NCI-H345 treated with DMSO at 0.1 percent for 48 hours (cell line): ENCODE results near the gene POM121.
A peak's percentile ranks its signal among the peaks of the same experiment; 100 is the strongest.
"Not testable (repeated sequence)": the region's sequence is repeated elsewhere in the genome, so short reads cannot be mapped to it uniquely, and the experiment has no call there.

Source experiments
- DNase-seq: peaks from one replicate; lab custom pipeline; 2025; ENCODE audit not compliant: unreplicated experiment; lab: John Stamatoyannopoulos, UW

The POM121 gene

GRCh38 chr7:72924733-72925545 is at the start of gene POM121:
Gene POM121, plus strand, starts transcription at chr7:72925095. Its CDS starts 27 bp downstream, at chr7:72925122.
- peak; percentile 42 for DNase-seq

- DNase-seq = peak; percentile 36
Observed at GRCh38 chr7:72879079-72879736, 45.7 kb upstream of the POM121 start.

DNA sequence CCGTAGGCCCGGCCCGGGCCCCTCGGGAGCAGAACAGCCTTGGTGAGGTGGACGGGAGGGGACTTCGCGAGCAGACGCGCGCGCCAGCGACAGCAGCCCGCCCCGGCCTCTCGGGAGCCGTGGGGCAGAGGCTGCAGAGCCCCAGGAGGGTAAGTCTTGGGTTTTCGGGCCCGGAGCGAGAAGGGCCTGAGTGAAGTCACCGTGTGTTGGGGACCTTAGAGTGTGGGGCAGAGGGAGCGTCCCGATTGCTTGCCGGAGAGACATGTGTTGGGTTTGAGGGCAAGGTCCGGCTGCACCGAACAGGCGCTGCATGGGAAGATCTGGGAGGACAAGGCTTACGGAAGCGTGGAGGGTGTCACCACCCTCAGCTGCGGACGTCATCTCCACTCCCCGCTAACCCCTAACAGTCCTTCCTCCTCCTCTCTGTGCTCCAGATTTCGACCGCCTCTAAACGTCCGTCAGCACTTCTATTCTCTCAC is 45.1 kb upstream of the POM121 start:
- not testable (repeated sequence) for DNase-seq

- DNase-seq = not testable (repeated sequence)
Observed at GRCh38 chr7:72891750-72892149, 33.1 kb upstream of the POM121 start.

DNA sequence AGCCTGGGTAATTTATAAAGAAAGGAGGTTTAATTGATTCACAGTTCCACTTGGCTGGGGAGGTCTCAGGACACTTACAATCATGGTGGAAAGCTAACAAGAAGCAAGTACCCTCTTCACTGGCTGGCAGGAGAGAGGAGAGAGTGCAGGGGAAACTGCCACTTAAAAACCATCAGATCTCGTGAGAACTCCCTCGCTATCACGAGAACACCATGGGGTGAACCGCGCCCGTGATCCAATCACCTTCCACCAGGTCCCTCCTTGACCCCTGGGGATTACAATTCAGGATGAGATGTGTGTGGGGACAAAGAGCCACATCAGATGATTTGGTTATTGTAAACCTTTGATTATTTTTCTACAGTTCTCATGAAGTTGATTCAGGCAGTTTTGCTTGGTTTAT is 20.2 kb upstream of the POM121 start:
- not testable (repeated sequence) for DNase-seq

DNA sequence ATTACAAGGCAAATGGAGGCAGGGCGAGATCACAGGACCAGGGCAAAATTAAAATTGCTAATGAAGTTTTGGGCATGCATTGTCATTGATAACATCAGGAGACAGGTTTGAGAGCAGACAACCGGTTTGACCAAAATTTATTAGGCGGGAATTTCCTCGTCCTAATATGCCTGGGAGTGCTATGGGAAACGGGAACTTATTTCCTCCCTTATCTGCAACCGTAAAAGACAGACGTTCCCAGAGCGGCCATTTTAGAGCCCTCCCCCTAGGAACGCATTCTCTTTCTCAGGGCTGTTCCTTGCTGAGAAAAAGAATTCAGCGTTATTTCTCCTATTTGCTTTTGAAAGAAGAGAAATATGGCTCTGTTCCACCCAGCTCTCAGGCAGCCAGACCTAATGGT is 16.5 kb upstream of the POM121 start:
- not testable (repeated sequence) for DNase-seq

- DNase-seq = not testable (repeated sequence)
Observed at GRCh38 chr7:72911395-72911794, 13.5 kb upstream of the POM121 start.

- not testable (repeated sequence) for DNase-seq
Observed at GRCh38 chr7:72913750-72914149, 11.1 kb upstream of the POM121 start.

- peak; percentile 2 for DNase-seq
Observed at GRCh38 chr7:72914756-72915525, 10.0 kb upstream of the POM121 start.

DNA sequence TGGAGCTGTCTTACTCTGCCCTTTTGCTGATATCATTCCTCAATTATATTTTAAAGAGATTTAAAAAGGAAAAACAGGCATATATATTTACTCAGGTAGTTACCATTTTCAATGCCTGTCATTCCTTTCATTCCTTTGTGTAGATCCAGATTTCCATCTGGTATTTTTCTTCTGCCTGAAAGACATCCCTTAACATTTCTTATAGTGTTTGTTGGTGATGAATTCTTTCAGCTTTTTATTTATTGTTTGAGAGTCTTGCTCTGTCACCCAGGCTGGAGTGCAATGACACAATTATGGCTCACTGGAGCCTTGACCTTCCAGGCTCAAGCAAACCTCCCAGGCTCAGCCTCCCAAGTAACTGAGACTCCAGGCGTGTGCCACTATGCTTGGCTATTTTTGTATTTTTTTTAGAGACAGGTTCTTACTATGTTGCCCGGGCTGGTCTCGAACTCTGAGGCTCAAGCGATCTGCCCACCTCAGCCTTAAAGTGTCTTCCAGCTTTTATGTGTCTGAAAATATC is 5.6 kb upstream of the POM121 start:
- DNase-seq = no peak

- no peak for DNase-seq
Observed at GRCh38 chr7:72924386-72924732, 536 bp upstream of the POM121 start.

DNA sequence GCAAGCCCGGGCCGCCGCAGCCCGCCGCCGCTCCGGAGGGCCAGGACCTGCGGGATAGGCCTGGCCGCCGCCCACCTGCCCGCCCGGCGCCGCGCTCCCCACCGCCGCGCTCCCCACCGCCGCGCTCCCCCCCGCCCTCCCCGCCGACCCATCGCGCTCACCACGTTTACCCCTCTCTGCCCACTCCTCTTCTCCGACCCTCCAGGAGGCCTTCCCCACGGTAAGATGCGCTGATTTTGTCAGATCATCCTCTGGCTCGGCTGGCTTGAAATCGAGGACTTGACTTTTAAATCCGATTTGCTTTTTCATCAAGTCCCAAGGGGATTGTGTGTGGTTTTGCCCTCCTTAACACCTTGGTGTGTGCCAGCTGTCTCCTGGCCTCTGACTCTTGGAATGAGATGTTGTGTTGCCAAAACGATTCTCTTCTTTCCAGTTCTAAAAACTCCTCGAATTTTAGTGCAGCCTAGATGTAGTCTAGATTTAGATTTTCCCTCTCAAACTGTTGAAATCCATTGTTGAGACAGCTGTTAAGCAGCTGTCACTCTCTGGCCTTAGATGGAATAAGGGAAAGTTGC is 738 bp downstream of the POM121 start:
- DNase-seq = no peak

DNA sequence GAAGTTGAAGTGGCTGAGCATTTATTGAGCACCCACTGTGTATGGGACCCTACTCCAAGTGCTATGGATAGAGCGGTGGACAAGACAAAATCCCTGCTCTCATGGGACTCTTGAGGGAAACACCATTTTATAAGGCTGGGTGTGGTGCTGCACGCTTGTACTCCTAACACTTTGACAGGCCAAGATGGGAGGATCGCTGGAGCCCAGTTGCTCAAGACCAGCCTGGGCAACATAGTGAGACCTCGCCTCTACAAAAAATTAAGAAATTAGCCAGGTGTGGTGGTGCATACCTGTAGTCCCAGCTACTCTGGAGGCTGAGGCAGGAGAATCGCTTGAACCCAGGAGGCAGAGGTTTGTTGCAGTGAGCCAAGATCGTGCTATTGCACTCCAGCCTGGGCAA is 2.9 kb downstream of the POM121 start:
- not testable (repeated sequence) for DNase-seq

GRCh38 chr7:72928216-72928615 is 3.3 kb downstream of the POM121 start:
- not testable (repeated sequence) for DNase-seq

DNA sequence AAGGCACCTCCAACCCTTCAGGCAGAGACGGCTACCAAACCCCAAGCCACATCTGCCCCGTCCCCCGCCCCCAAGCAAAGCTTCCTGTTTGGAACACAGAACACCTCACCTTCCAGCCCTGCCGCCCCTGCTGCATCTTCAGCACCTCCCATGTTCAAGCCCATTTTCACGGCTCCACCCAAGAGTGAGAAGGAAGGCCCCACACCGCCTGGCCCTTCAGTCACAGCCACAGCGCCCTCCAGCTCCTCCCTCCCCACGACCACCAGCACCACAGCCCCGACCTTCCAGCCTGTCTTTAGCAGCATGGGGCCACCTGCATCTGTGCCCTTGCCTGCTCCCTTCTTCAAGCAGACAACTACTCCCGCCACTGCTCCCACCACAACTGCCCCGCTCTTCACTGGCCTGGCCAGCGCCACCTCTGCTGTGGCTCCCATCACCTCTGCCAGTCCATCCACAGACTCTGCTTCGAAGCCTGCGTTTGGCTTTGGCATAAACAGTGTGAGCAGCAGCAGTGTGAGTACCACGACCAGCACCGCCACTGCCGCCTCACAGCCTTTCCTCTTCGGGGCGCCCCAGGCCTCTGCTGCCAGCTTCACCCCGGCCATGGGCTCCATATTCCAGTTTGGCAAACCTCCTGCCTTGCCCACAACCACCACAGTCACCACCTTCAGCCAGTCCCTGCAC is 17.3 kb downstream of the POM121 start:
- DNase-seq = not testable (repeated sequence)

GRCh38 chr7:72942956-72943355 is 18.1 kb downstream of the POM121 start:
- DNase-seq = not testable (repeated sequence)

DNA sequence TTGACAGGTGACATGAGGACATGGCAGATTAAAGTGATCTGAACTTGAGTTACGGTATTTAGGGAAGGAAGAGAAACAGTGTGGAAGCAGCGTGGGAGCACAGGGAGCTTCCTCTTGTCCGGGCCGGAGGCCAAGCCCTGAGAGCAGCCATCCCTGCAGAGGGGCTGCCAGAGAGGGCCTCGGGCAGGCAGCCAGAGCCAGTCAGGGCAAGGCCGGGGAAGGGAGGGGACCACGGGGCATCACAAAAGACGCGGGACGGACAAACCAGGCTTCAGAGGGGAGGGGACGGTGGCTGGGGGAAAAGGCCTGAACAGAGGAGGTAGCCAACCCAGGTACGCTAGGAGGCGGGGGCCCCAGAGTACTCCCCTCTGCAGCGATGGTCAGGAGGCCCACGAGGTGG is 20.0 kb downstream of the POM121 start:
- not testable (repeated sequence) for DNase-seq

DNA sequence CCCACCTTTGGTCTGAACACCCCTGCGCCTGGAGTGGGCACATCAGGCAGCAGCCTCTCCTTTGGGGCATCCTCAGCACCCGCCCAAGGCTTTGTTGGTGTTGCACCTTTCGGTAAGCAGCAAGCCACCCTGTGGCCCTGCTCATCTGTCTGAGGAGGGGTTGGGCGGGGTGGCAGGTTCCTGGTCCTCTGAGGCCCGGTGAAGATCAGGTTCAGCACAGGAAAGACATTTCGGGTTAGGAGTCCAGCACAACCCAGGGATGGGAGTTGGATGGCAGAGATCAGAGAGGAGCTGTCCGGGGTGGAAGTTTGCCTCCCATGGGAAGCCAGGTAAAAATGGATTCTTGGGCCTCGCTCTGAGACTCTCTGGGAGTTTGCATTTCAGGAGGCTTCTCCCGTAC is 20.7 kb downstream of the POM121 start:
- DNase-seq = not testable (repeated sequence)

GRCh38 chr7:72946130-72946745 is 21.3 kb downstream of the POM121 start:
- not testable (repeated sequence) for DNase-seq

DNA sequence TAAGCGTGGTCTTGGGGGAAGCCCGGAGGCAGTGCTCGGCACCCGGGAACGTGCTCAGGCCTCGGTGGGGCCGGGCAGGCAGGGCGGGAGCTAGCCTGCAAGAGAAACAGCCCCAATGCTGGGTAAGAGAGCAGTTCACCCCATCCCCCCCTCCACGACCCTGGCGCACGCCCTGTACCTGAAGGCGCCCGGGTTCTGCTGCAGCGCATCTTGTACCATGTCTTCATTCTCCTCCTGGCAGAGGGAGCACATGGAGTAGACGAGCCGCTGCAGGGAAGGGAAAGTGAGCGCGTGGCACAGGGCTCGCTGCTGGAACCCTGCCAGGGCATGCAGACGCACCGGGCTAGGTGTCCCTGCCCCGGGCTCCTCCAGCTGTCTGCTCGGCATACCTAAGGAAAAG is 23.8 kb downstream of the POM121 start:
- DNase-seq = not testable (repeated sequence)
